GM12878 (cell line): ENCODE results near the gene BLOC1S4. TPM values are rescaled to one million over a fixed set of nuclear protein-coding genes. Genes with fewer than 3 reads are reported as not detected.

Source experiments
- ATAC-seq: fragments of 200-7000 bp; cut with Tn5 transposase; 3 replicates; pipeline ENCODE4 v1.9.1; 2020; ENCODE audit warnings: mild to moderate bottlenecking, moderate library complexity
- BruUV-seq: library from RNA; stranded (reverse); fragments of 400-500 nt; replicated peaks from 2 replicates; lab custom pipeline; 2021; lab: Mats Ljungman, UMichigan
- CTCF ChIA-PET: fragments of 300-600 bp; sonication (Branson Sonifier 250); formaldehyde crosslinking; extraction: SDS; loops from one replicate; lab custom pipeline; 2021; ENCODE audit warnings: inconsistent platforms; lab: Yijun Ruan, JAX
- POLR2A ChIA-PET: fragments of 350-600 bp; formaldehyde crosslinking; extraction: SDS; loops from one replicate; lab custom pipeline; 2021; ENCODE audit warnings: inconsistent platforms; lab: Charles Lee
- RAD21 ChIA-PET: fragments of 300-600 bp; sonication (Branson Sonifier 250); formaldehyde crosslinking; loops from one replicate; lab custom pipeline; 2023; ENCODE audit warnings: antibody characterized with exemption; ENCODE audit not compliant: unreplicated experiment; lab: Charles Lee
- SMC1A ChIA-PET: fragments of 300-600 bp; sonication (Branson Sonifier 250); formaldehyde crosslinking; loops from one replicate; lab custom pipeline; 2023; ENCODE audit not compliant: unreplicated experiment, uncharacterized antibody; lab: Charles Lee
- DNase-seq: peaks from one replicate; pipeline ENCODE4 v3.0.0-alpha.2; 2011; ENCODE audit warnings: low read depth, low spot score
- FAIRE-seq: peaks from 3 replicates; lab custom pipeline; 2011; peaks lifted over from hg19 to GRCh38; lab: Jason Lieb, UNC
- H2AFZ ChIP-seq: 2 replicates; pipeline ENCODE4 v1.6.0; 2011; ENCODE audit warnings: low read depth, low read length, control low read depth; ENCODE audit not compliant: control insufficient read depth
- H3K27ac ChIP-seq: 2 replicates; pipeline ENCODE4 v1.5.1; 2011; ENCODE audit warnings: control low read depth; ENCODE audit not compliant: control insufficient read depth, insufficient read depth
- H3K27me3 ChIP-seq, 2 experiments: replicated peaks in 1 of 2; 2 replicates each; pipeline versions ENCODE4 v1.6.0 to v1.6.1; 2011; ENCODE audit warnings: low read length in 1 of 2; ENCODE audit not compliant: control insufficient read depth in 2 of 2, insufficient read depth in 2 of 2
- H3K36me3 ChIP-seq, 2 experiments: 2 replicates each; pipeline ENCODE4 v1.5.1; 2011; ENCODE audit warnings: low read length in 1 of 2; ENCODE audit not compliant: control insufficient read depth in 2 of 2, insufficient read depth in 2 of 2
- H3K4me1 ChIP-seq: 2 replicates; pipeline ENCODE4 v1.6.1; 2011; ENCODE audit warnings: mild to moderate bottlenecking, low read length, moderate library complexity, mixed read lengths; ENCODE audit not compliant: control insufficient read depth, insufficient read depth
- H3K4me2 ChIP-seq: 2 replicates; pipeline ENCODE4 v1.6.0; 2011; ENCODE audit warnings: control low read depth; ENCODE audit not compliant: control insufficient read depth, insufficient read depth
- H3K4me3 ChIP-seq: fragments of 200-600 bp; sonication (generic); 2 replicates; pipeline ENCODE4 v1.5.1; 2016
- H3K79me2 ChIP-seq: 2 replicates; pipeline ENCODE4 v1.6.0; 2011; ENCODE audit warnings: low read length; ENCODE audit not compliant: control insufficient read depth, insufficient read depth
- H3K9ac ChIP-seq: 2 replicates; pipeline ENCODE4 v1.8.0; 2011; ENCODE audit warnings: low read length, control low read depth, mixed read lengths; ENCODE audit not compliant: control insufficient read depth, insufficient read depth
- H3K9me3 ChIP-seq: replicated peaks from 3 replicates; pipeline ENCODE4 v1.5.1; 2011; ENCODE audit warnings: mild to moderate bottlenecking, low read length; ENCODE audit not compliant: control insufficient read depth, insufficient read depth
- H4K20me1 ChIP-seq: 2 replicates; pipeline ENCODE4 v1.6.0; 2011; ENCODE audit not compliant: control insufficient read depth, insufficient read depth
- ASH2L ChIP-seq: fragments of 300-600, 200-600 bp; sonication (generic); IDR thresholded peaks from 2 replicates; pipeline ENCODE4 v1.6.1; 2017; ENCODE audit warnings: low read depth, mild to moderate bottlenecking, borderline replicate concordance
- ATF2 ChIP-seq: IDR thresholded peaks from 2 replicates; pipeline ENCODE4 v1.6.1; 2012; ENCODE audit warnings: low read length, inconsistent platforms
- CTCF ChIP-seq, 3 experiments: IDR thresholded peaks in 2 of 3; conservative IDR thresholded peaks in 1 of 3; 2 replicates each; pipeline ENCODE4 v1.5.1; 2011; ENCODE audit warnings: low read depth in 3 of 3, low read length in 3 of 3, mild to moderate bottlenecking in 3 of 3, control low read depth in 2 of 3, moderate library complexity in 2 of 3, inconsistent platforms in 1 of 3, mixed read lengths in 1 of 3; ENCODE audit not compliant: control insufficient read depth in 2 of 3, insufficient read depth in 1 of 3; ENCODE audit errors: extremely low read depth in 1 of 3
- E2F4 ChIP-seq: IDR thresholded peaks from 2 replicates; pipeline ENCODE4 v1.6.1; 2012; ENCODE audit warnings: low read depth, low read length, improper control_type of control experiment
- HDAC2 ChIP-seq: fragments of 200-600 bp; sonication (generic); IDR thresholded peaks from 2 replicates; pipeline ENCODE4 v1.6.1; 2017
- MAX ChIP-seq: IDR thresholded peaks from 2 replicates; pipeline ENCODE4 v1.6.1; 2012; ENCODE audit warnings: low read depth, low read length, improper control_type of control experiment
- MYB ChIP-seq: fragments of 150-350 bp; IDR thresholded peaks from 2 replicates; pipeline ENCODE4 v1.6.1; 2014; ENCODE audit warnings: mild to moderate bottlenecking, low read depth, low read length, borderline replicate concordance
- POLR2AphosphoS5 ChIP-seq: IDR thresholded peaks from 2 replicates; pipeline ENCODE4 v1.6.1; 2011; ENCODE audit warnings: mild to moderate bottlenecking, low read length, inconsistent platforms
- SMC3 ChIP-seq: IDR thresholded peaks from 2 replicates; pipeline ENCODE4 v1.6.1; 2011; ENCODE audit warnings: low read length, improper control_type of control experiment, borderline replicate concordance
- TCF3 ChIP-seq: IDR thresholded peaks from 2 replicates; pipeline ENCODE4 v1.6.1; 2012; ENCODE audit warnings: low read depth, mild to moderate bottlenecking, low read length, borderline replicate concordance; ENCODE audit not compliant: insufficient read depth
- YY1 ChIP-seq: IDR thresholded peaks from 2 replicates; pipeline ENCODE4 v1.6.1; 2011; ENCODE audit warnings: low read depth, mild to moderate bottlenecking, low read length
- ZBED1 ChIP-seq: IDR thresholded peaks from 2 replicates; pipeline ENCODE4 v1.6.1; 2016; ENCODE audit warnings: borderline replicate concordance
- ZNF592 ChIP-seq: fragments of 450-650 bp; IDR thresholded peaks from 2 replicates; pipeline ENCODE4 v1.6.1; 2017; ENCODE audit warnings: mild to moderate bottlenecking, moderate library complexity
- WGBS: methylation state at CpG from one replicate; pipeline ENCODE4 v1.1.6; 2016; ENCODE audit warnings: low lambda C conversion rate; ENCODE audit not compliant: insufficient replicate concordance, insufficient coverage; ENCODE audit errors: missing lambda C conversion rate; 5-methylcytosine and 5-hydroxymethylcytosine counted together
- in situ Hi-C: fragments of 300-500 bp; cut with MboI; formaldehyde crosslinking; loops from 9 replicates; pipeline ENCODE4 v1.14.3; 2018; ENCODE audit warnings: mixed read lengths
- intact Hi-C: fragments of 100-400 bp; cut with micrococcal nuclease; formaldehyde crosslinking; loops from one replicate; pipeline ENCODE4 v1.14.2; 2022; ENCODE audit not compliant: unreplicated experiment
- polyA plus RNA-seq, 11 experiments: library from polyadenylated mRNA; depleted of rRNA in 4 of 11; unstranded in 6 of 11; stranded (reverse) in 5 of 11; fragments of >200 nt; fragmentation: Nextera tagmentation in 4 of 11; fragmentation: Illumina TruSeq in 1 of 11; extraction: Ambion mirVana in 4 of 11; extraction: Trizol in 1 of 11; gene quantifications; 1 replicate in 1 of 11; 2 replicates in 10 of 11; pipeline versions ENCODE4 v1.2.1 to v1.2.3, GENCODE V29; 2011 to 2016; ENCODE audit warnings: inconsistent platforms in 2 of 11, missing spikeins in 2 of 11, low read depth in 1 of 11
- total RNA-seq, 4 experiments: library from RNA; depleted of rRNA in 3 of 4; stranded (reverse); fragments of >200 nt in 3 of 4; fragmentation: Illumina TruSeq in 1 of 4; extraction: Trizol in 1 of 4; gene quantifications; 2 replicates each; pipeline versions ENCODE4 v1.2.1 to v1.2.3, GENCODE V29; 2013 to 2021

BLOC1S4 gene
- total and polyA plus RNA-seq, 10 of the 15 experiments (the other 5 are each of a cell fraction or from before 2014, with no cell fraction given): 2.7 to 23.8 (median 9.5) TPM

GRCh38 chr4:6733358-6734164 is 17.6 kb downstream of the BLOC1S4 start:
- intact Hi-C loops (no loop called here), in situ Hi-C loops (no loop called here)
- no peaks in the 10 kb centered on the region for H3K79me2 ChIP-seq
- no peak for ATAC-seq
- ChIA-PET POLR2A (no interaction called here), RAD21 (no interaction called here), CTCF (no interaction called here), SMC1A (no interaction called here)
- no peaks in the 10 kb centered on the region; a peak in 1 of 4 replicates for H3K27me3 ChIP-seq
- H3K9me3 ChIP-seq: no peaks in the 10 kb centered on the region
- no TSS peak for BruUV-seq
- H2AFZ ChIP-seq: no peak overlapping the region
- no peak overlapping the region for H3K4me2 ChIP-seq
- no peaks in the 10 kb centered on the region for H3K36me3 ChIP-seq
- H3K27ac ChIP-seq: no peak overlapping the region
- H4K20me1 ChIP-seq: no peaks in the 10 kb centered on the region
- no peak overlapping the region for H3K4me3 ChIP-seq
- no peak for FAIRE-seq
- DNase-seq: no peak
- no peak overlapping the region for H3K9ac ChIP-seq
- no peaks in the 10 kb centered on the region for H3K4me1 ChIP-seq
- 63% methylated on average over 27 of the region's 27 CpGs for WGBS
- TF ChIP-seq TCF3 (no peak), MYB (no peak), ATF2 (no peak), MAX (no peak), POLR2AphosphoS5 (no peak), CTCF (IDR thresholded peaks at IDR 0.05 in 2 of 3, conservative IDR thresholded peaks at IDR 0.05 in 1 of 3; ENCODE audit: control insufficient read depth in 2 of 3, extremely low read depth in 1 of 3, insufficient read depth in 1 of 3, low read depth in 3 of 3, low read length in 3 of 3) (no peak), HDAC2 (no peak), ZNF592 (no peak), E2F4 (no peak), ZBED1 (no peak), YY1 (no peak), SMC3 (no peak), ASH2L (no peak)
